Mesothelial cell of epicardium (in vitro differentiated cells): Measurements from ENCODE around the gene RGMA. TPM values are rescaled to one million over a fixed set of nuclear protein-coding genes. Genes with fewer than 3 reads are reported as not detected.

Source experiments
- DNase-seq, 2 experiments: peaks; one replicate each; pipeline ENCODE4 v3.0.0; 2021; ENCODE audit warnings: low spot score in 2 of 2; ENCODE audit not compliant: unreplicated experiment in 2 of 2
- H3K27ac Mint-ChIP-seq: 2 replicates; pipeline ENCODE4 v1.8.0; 2021; ENCODE audit warnings: mixed read lengths
- H3K27me3 Mint-ChIP-seq: 2 replicates; pipeline ENCODE4 v1.8.0; 2021; ENCODE audit warnings: low read depth, mixed read lengths
- H3K36me3 Mint-ChIP-seq: 2 replicates; pipeline ENCODE4 v1.8.0; 2021; ENCODE audit warnings: mixed read lengths
- H3K4me1 Mint-ChIP-seq: 2 replicates; pipeline ENCODE4 v1.8.0; 2021; ENCODE audit warnings: mixed read lengths
- H3K4me3 Mint-ChIP-seq: 2 replicates; pipeline ENCODE4 v1.8.0; 2021; ENCODE audit warnings: mild to moderate bottlenecking, moderate library complexity, mixed read lengths
- H3K9me3 Mint-ChIP-seq: 2 replicates; pipeline ENCODE4 v1.8.0; 2021; ENCODE audit warnings: mixed read lengths
- total RNA-seq: library from RNA; stranded (reverse); gene quantifications from 3 replicates; pipeline ENCODE4 v1.2.1, GENCODE V29; 2021
- TF ChIP-seq, protein P1 (sequence below): fragments of 200-600 bp; sonication (generic); IDR thresholded peaks from one replicate; pipeline ENCODE4 v1.5.0; 2021; ENCODE audit warnings: antibody characterized with exemption; ENCODE audit not compliant: unreplicated experiment

The RGMA gene
- total RNA-seq, 1 donor from 2014 or later = 26.1 TPM

- peak overlapping the region; percentile 24 for H3K4me3 Mint-ChIP-seq
- TF ChIP-seq, protein P1, sequence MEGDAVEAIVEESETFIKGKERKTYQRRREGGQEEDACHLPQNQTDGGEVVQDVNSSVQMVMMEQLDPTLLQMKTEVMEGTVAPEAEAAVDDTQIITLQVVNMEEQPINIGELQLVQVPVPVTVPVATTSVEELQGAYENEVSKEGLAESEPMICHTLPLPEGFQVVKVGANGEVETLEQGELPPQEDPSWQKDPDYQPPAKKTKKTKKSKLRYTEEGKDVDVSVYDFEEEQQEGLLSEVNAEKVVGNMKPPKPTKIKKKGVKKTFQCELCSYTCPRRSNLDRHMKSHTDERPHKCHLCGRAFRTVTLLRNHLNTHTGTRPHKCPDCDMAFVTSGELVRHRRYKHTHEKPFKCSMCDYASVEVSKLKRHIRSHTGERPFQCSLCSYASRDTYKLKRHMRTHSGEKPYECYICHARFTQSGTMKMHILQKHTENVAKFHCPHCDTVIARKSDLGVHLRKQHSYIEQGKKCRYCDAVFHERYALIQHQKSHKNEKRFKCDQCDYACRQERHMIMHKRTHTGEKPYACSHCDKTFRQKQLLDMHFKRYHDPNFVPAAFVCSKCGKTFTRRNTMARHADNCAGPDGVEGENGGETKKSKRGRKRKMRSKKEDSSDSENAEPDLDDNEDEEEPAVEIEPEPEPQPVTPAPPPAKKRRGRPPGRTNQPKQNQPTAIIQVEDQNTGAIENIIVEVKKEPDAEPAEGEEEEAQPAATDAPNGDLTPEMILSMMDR = no peak
- H3K36me3 Mint-ChIP-seq = no peaks in the 10 kb centered on the region
- no peak overlapping the region for H3K27ac Mint-ChIP-seq
- no peak for DNase-seq
- H3K27me3 Mint-ChIP-seq = peaks cover 78% of the 10 kb centered on the region
- H3K9me3 Mint-ChIP-seq = no peaks in the 10 kb centered on the region
- H3K4me1 Mint-ChIP-seq = no peaks in the 10 kb centered on the region
Measured at GRCh38 chr15:93109336-93110102, 20.5 kb upstream of the RGMA start.

- Mint-ChIP-seq H3K27me3 (peaks cover 90% of the 10 kb centered on the region), H3K36me3 (no peaks in the 10 kb centered on the region), H3K4me1 (no peaks in the 10 kb centered on the region)
Measured at GRCh38 chr15:93107646-93108045, 18.6 kb upstream of the RGMA start.

GRCh38 chr15:93105485-93105884, 16.5 kb upstream of the RGMA start:
- H3K36me3 Mint-ChIP-seq = no peaks in the 10 kb centered on the region
- H3K4me3 Mint-ChIP-seq = no peak overlapping the region
- peaks cover 9% of the 10 kb centered on the region for H3K9me3 Mint-ChIP-seq
- no peak overlapping the region for H3K27ac Mint-ChIP-seq
- DNase-seq = no peak
- H3K27me3 Mint-ChIP-seq = peaks cover 86% of the 10 kb centered on the region
- TF ChIP-seq, protein P1 = no peak
- no peaks in the 10 kb centered on the region for H3K4me1 Mint-ChIP-seq

More at GRCh38 chr15:93107646-93108045, 18.6 kb upstream of the RGMA start:
- Mint-ChIP-seq H3K4me3 (no peak overlapping the region), H3K9me3 (peaks cover 9% of the 10 kb centered on the region), H3K27ac (no peak overlapping the region)
- no peak for DNase-seq
- TF ChIP-seq, protein P1 = no peak

DNA sequence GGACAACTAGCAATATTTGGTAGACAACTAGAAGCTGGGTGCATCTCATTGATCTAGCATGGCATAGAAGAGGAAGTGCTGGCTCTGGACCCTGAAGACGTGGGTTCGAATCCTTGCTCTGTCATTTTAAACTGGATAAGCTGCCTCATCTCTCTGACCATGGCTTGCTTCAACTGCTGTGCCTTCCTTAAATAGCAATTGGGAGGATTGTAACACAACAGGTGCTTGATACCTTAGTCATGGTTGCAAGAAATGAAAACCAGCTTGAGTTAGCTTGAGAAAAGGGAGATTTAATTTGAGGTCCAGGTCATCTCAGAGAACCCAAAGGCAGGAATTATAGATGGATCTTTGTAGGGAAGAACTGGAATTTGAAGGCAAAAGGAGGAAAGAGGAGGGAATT, 14.8 kb upstream of the RGMA start:
- peaks cover 72% of the 10 kb centered on the region for H3K27me3 Mint-ChIP-seq
- no peak overlapping the region for H3K27ac Mint-ChIP-seq
- TF ChIP-seq, protein P1 = no peak
- H3K9me3 Mint-ChIP-seq = peaks cover 9% of the 10 kb centered on the region
- H3K36me3 Mint-ChIP-seq = no peaks in the 10 kb centered on the region
- no peak for DNase-seq
- H3K4me3 Mint-ChIP-seq = no peak overlapping the region
- H3K4me1 Mint-ChIP-seq = no peaks in the 10 kb centered on the region

DNA sequence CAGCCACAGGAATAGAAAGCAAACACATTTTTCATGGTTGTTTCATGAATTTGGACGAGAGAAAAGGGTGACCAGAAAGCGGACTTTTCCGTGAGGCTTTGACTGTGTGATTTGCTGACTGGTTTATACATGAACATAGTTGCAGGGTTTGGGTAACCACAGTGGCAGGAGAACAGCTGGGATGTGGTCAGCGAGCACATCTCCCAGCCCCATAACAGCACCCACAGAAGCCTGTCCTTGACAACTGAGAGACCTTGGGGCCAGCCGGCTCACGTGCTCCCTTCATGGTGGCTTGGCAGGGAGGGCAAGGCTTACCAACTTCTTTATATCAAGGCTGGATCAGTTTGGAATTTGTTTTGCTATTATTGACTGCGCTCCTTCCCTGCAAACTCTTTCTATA, 13.2 kb upstream of the RGMA start:
- TF ChIP-seq, protein P1 = no peak
- Mint-ChIP-seq H3K4me3 (no peak overlapping the region), H3K27me3 (peaks cover 55% of the 10 kb centered on the region), H3K36me3 (no peaks in the 10 kb centered on the region), H3K9me3 (peaks cover 9% of the 10 kb centered on the region), H3K4me1 (no peaks in the 10 kb centered on the region), H3K27ac (no peak overlapping the region)
- no peak for DNase-seq
